ENCODE results near the gene STAM2.

STAM2 gene

DNA sequence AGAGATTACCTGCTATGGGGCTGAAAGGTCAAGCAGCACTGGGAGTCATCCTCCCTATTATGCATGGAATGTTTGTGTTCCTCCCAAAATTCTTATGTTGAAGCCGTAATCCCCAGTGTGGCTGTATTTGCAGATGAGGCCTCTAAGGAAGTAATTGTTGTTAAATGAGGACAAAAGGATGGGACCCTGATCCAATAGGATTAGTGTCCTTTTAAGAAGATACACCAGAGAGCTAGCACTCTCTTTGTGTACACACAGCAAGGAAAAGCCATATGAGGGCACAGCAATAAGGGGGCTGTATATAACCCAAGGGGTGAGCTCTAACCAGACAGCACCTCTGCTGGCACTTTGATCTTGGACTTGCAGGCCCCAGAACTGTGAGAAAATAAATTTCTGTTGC is 18.3 kb downstream of the STAM2 start:
- H3K4me3 ChIP-seq (ENCODE audit: low read depth, low read length) = no peak overlapping the region
- DNase-seq (ENCODE audit: low read depth) = no peak
- TF ChIP-seq, protein P1, sequence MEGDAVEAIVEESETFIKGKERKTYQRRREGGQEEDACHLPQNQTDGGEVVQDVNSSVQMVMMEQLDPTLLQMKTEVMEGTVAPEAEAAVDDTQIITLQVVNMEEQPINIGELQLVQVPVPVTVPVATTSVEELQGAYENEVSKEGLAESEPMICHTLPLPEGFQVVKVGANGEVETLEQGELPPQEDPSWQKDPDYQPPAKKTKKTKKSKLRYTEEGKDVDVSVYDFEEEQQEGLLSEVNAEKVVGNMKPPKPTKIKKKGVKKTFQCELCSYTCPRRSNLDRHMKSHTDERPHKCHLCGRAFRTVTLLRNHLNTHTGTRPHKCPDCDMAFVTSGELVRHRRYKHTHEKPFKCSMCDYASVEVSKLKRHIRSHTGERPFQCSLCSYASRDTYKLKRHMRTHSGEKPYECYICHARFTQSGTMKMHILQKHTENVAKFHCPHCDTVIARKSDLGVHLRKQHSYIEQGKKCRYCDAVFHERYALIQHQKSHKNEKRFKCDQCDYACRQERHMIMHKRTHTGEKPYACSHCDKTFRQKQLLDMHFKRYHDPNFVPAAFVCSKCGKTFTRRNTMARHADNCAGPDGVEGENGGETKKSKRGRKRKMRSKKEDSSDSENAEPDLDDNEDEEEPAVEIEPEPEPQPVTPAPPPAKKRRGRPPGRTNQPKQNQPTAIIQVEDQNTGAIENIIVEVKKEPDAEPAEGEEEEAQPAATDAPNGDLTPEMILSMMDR (IDR thresholded peaks at IDR 0.05; ENCODE audit: control insufficient read depth, extremely low read depth, insufficient read depth) = no peak

GRCh38 chr2:152155209-152155608 is 20.4 kb downstream of the STAM2 start:
- DNase-seq (ENCODE audit: low read depth) = no peak
- TF ChIP-seq, protein P1 (IDR thresholded peaks at IDR 0.05; ENCODE audit: control insufficient read depth, extremely low read depth, insufficient read depth) = peak; percentile 33

GRCh38 chr2:152154462-152154861 is 21.1 kb downstream of the STAM2 start:
- no peak overlapping the region for H3K4me3 ChIP-seq (ENCODE audit: low read depth, low read length)

More at GRCh38 chr2:152155209-152155608, 20.4 kb downstream of the STAM2 start:
- H3K4me3 ChIP-seq (ENCODE audit: low read depth, low read length) = no peak overlapping the region

GRCh38 chr2:152134488-152135280 is 40.9 kb downstream of the STAM2 start:
- no peak overlapping the region for H3K4me3 ChIP-seq (ENCODE audit: low read depth, low read length)
- no peak for DNase-seq (ENCODE audit: low read depth)
- TF ChIP-seq, protein P1 (IDR thresholded peaks at IDR 0.05; ENCODE audit: control insufficient read depth, extremely low read depth, insufficient read depth) = no peak

More at GRCh38 chr2:152154462-152154861, 21.1 kb downstream of the STAM2 start:
- no peak for DNase-seq (ENCODE audit: low read depth)
- TF ChIP-seq, protein P1 (IDR thresholded peaks at IDR 0.05; ENCODE audit: control insufficient read depth, extremely low read depth, insufficient read depth) = no peak

DNA sequence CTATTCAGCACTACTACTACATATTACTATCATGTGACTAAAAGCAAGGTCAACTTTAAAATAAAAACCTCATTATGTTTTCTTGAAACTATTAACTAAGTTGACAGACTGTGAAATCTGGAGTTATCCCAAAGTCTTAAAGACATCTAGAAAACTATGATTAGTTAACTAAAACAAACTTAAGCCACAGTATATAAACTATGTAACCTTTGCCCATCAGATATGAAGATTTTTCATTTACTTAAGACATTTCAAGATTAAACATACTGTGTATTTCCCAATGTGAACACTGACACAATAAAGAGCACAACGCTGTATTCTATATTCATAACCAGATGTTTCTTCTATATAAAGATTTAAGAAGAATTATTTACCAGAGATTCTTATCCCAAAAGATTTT is 43.3 kb downstream of the STAM2 start:
- TF ChIP-seq, protein P1 (IDR thresholded peaks at IDR 0.05; ENCODE audit: control insufficient read depth, extremely low read depth, insufficient read depth) = no peak
- H3K4me3 ChIP-seq (ENCODE audit: low read depth, low read length) = no peak overlapping the region
- peak; percentile 52 for DNase-seq (ENCODE audit: low read depth)

DNA sequence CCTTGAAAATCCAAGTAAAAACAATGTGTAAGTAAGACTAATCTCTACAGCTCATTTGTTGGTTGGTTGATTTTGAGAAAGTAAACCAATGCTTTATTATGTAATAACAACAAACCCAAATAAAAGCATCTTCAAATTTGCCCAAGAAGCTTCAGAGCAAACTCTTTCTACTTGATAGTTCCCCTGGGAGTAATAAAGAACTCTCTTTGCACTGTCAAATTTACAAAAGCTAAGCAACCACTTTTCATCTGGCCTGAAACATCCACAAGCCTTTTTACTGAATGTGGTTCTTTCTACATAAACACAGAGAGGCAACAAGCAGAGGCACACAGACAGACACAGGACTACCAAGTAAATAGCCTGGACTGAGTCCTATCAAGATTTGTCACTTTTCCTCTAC is 47.9 kb downstream of the STAM2 start:
- no peak overlapping the region for H3K4me3 ChIP-seq (ENCODE audit: low read depth, low read length)
- TF ChIP-seq, protein P1 (IDR thresholded peaks at IDR 0.05; ENCODE audit: control insufficient read depth, extremely low read depth, insufficient read depth) = no peak
- DNase-seq (ENCODE audit: low read depth) = no peak

GRCh38 chr2:152126664-152127063 is 48.9 kb downstream of the STAM2 start:
- DNase-seq (ENCODE audit: low read depth) = no peak
- TF ChIP-seq, protein P1 (IDR thresholded peaks at IDR 0.05; ENCODE audit: control insufficient read depth, extremely low read depth, insufficient read depth) = no peak
- H3K4me3 ChIP-seq (ENCODE audit: low read depth, low read length) = no peak overlapping the region

Data from LNCaP clone FGC (cell line).